GM18951 (cell line): ENCODE results near the gene PPP6R1.

Experiments
- POLR2A ChIP-seq: IDR thresholded peaks from 4 replicates; pipeline ENCODE4 v1.6.1; 2011; ENCODE audit warnings: mild to moderate bottlenecking; ENCODE audit not compliant: insufficient read length, insufficient read depth; ENCODE audit errors: extremely low read depth
- in situ Hi-C: fragments of 300-500 bp; cut with MboI; formaldehyde crosslinking; loops from one replicate; pipeline ENCODE4 v1.12.0; 2022; ENCODE audit warnings: low sequenced_read_pairs, mixed read lengths, inconsistent platforms; ENCODE audit not compliant: unreplicated experiment

Gene PPP6R1, protein sequence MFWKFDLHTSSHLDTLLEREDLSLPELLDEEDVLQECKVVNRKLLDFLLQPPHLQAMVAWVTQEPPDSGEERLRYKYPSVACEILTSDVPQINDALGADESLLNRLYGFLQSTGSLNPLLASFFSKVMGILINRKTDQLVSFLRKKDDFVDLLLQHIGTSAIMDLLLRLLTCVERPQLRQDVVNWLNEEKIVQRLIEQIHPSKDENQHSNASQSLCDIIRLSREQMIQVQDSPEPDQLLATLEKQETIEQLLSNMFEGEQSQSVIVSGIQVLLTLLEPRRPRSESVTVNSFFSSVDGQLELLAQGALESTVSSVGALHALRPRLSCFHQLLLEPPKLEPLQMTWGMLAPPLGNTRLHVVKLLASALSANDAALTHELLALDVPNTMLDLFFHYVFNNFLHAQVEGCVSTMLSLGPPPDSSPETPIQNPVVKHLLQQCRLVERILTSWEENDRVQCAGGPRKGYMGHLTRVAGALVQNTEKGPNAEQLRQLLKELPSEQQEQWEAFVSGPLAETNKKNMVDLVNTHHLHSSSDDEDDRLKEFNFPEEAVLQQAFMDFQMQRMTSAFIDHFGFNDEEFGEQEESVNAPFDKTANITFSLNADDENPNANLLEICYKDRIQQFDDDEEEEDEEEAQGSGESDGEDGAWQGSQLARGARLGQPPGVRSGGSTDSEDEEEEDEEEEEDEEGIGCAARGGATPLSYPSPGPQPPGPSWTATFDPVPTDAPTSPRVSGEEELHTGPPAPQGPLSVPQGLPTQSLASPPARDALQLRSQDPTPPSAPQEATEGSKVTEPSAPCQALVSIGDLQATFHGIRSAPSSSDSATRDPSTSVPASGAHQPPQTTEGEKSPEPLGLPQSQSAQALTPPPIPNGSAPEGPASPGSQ

GRCh38 chr19:55258828-55259539 lies at the start of gene PPP6R1:
Gene PPP6R1 (minus strand): TSS chr19:55259017. CDS start chr19:55247103, 11,914 bp downstream.
- in situ Hi-C loops, result no loop called here
- peak; percentile 90 for TF ChIP-seq POLR2A

DNA sequence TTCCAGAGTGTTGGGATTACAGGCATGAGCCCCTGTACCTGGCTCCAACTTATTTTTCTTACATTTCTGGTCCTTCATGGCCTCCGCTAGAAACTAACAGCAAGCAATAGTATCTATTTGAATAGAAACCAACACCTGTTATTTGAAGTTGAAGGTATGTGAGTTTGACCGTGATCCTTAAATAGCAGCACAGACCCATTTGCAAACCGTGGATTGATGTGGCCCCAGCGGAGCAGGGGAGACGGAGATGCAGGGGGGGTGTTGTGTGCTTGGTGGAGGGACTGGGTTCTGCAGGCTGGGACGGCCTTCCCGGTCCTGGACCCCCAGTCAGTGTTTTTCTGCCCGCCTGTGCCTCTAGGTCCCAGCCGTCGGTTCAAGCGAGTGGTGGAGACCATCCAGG lies 49.5 kb upstream of the PPP6R1 start:
- TF ChIP-seq POLR2A, result no peak
- in situ Hi-C loops, result no loop called here

DNA sequence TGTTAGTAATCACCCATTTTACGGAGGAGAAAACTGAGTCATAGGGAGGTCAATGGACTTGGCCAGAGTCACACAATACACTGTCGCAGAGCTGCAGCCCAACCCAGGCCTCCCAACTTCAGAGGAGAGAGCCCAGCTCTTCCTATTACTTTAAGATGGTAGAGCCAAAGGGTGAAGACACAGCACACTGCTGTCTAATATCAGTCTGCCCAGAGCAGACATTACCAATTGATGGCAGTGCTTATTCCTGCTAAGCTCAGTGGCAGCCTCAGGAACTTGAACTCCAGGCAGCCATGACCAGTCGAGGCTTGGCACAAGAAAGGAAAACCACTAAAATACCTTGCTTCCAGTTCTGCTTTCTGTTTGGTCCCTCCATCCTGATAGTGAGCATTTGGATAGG lies 47.9 kb upstream of the PPP6R1 start:
- in situ Hi-C loops, result no loop called here
- TF ChIP-seq POLR2A, result no peak

- TF ChIP-seq POLR2A, result no peak
- in situ Hi-C loops, result no loop called here
These were observed 47.3 kb upstream of the PPP6R1 start for GRCh38 chr19:55305983-55306562.

DNA sequence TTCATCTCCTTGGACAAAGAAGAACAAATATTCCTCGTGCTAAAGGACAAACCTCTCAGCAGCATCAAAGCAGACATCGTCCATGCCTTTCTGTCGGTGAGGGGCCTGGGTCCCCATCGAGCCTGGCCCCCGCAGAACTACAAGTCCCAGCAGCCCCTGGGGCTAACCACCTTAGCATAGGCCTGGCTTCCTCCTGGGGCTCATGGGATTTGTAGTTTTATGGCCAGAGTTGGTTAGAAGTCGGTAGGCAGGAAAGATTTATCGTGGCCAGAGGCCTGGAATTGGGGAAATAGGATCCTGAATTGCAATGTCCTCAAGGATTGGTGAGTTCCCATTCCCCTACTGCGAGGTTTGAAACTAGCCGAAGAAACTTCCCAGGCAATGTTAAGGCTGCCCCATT lies 46.7 kb upstream of the PPP6R1 start:
- in situ Hi-C loops, result no loop called here
- no peak for TF ChIP-seq POLR2A

GRCh38 chr19:55304980-55305379 lies 46.2 kb upstream of the PPP6R1 start:
- in situ Hi-C loops, result no loop called here
- no peak for TF ChIP-seq POLR2A

DNA sequence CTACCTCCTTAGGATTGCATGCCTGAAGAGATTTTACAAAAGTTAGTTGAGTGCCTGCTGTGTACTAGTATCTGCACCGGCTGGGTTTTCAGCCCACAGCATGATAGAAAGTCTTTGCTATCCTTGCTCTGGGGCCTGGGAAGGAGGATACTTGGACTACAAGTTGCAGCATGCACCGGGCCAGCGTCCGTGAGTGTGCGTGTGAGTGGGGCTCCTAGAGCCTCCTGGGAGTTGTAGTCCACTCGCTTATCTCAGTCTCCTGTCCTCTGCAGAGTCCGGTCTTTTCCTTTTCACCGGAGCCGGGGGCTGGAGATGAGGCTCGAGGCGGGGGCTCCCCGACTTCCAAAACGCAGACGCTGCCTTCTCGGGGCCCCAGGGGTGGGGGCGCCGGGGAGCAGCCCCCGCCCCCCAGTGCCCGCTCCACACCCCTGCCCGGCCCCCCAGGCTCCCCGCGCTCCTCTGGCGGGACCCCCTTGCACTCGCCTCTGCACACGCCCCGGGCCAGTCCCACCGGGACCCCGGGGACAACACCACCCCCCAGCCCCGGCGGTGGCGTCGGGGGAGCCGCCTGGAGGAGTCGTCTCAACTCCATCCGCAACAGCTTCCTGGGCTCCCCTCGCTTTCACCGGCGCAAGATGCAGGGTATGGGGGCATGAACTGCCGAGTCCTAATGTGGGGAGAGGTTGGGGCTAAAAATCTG lies 45.6 kb upstream of the PPP6R1 start:
- in situ Hi-C loops, result no loop called here
- TF ChIP-seq POLR2A, result no peak

GRCh38 chr19:55303477-55303876 lies 44.7 kb upstream of the PPP6R1 start:
- in situ Hi-C loops, result no loop called here
- TF ChIP-seq POLR2A, result no peak

DNA sequence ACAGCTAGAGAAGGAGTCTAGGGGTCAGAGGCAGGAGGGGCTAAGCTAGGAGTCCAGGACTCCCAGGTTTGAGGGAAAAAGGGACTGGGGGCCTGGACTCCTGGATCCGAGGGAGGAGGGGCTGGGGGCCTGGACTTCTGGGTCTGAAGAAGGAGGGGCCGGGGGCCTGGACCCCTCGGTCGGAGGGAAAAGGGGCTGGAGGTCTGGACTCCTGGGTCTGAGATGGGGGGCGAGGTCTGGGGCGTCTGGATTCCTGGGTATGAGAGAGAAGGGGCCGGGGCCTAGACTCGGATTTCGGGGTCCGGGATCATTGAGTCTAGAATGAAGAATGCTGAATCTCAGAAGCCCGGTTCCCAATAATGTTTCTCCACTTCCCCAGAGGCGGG lies 43.5 kb upstream of the PPP6R1 start:
- in situ Hi-C loops, result no loop called here
- TF ChIP-seq POLR2A, result no peak

DNA sequence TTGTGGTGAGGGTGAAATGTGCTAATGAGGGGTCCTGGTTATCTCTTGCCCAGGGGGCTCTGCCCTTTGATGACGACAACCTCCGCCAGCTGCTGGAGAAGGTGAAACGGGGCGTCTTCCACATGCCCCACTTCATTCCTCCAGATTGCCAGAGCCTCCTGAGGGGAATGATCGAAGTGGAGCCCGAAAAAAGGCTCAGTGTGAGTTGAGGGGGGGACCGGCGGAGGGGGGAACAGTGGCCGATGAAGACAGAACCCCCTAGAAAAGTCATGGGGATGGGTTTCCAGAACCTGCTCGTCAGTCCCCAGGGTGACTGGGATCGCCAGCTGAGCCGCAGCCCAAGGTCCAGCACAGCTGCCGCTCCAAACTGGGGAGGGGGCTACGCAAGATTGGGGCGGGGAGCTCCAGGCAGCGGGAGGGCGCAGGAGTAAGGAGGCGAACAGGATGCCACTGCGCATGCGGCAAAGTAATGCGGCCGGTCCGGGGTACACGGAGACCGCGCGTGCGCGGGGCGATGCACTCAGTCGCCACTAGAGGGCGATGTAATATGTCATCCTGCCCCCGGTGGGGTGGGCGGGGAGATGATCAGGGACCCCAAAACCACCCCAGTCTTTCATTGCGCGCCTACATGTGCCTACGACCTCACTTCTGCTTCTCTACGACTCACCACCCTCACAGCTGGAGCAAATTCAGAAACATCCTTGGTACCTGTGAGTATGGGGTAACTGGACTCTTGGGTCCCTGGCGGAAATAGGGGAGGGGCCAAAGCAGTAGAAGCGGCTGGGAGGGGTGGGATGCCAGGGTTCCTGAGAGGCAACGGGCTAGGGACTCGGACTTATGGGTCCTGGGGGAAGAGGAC lies 42.9 kb upstream of the PPP6R1 start:
- in situ Hi-C loops, result no loop called here
- TF ChIP-seq POLR2A, result peak; percentile 14

DNA sequence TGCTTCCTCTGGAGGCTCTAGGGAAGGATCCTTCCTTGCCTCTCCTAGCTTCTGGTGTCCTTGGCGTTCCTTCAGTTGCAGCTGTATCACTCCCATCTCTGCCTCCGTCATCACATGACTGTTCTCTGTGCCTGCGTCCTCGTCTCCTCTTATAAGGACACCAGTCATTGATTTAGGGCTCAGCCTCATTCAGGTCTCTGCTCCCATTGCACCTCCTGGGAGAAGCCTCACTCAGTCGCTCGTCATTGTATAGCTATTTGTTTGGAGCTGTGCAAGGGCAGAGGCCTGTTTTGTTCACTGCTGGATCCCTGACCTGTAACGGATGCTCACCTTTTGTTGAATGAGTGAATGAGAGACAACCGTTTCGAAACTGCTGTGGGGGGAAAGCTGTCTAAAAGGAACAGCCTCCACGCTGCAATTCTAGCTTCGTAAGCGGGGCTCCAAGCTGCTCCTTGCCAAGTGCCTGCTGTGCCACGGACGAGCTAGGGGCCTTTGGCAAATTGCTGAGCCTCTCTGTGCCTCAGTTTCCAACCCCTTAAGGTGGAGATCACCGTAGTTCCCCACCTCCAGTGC lies 42.2 kb upstream of the PPP6R1 start:
- TF ChIP-seq POLR2A, result no peak
- in situ Hi-C loops, result no loop called here
